ENCODE results near the gene OR5V1.
"Not testable (repeated sequence)": the region's sequence is repeated elsewhere in the genome, so short reads cannot be mapped to it uniquely, and the experiment has no call there.

OR5V1 gene

DNA sequence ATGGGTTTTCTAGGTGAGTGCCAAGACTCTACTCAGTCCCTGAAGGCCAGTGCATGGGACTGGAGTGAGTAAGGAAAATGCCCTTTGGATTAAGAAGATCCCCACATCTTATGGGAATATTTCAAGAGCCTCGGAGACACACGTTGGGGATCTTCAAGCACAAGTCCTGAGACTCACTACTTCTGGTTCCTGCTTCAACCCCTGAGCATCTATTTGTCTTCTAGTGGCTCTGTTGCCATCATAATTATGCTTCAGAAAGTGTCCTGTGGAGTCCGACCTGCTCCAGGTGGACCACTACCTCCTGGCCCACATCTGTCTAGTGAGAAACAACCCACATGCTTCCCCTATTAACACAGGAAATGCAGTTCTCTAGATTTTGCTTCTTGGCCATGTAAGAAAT lies at the start of gene OR5V1:
Gene OR5V1, minus strand, starts transcription at position 101 of the 400 bp plus-strand sequence. CDS start 12,670 bp downstream, outside the sequence.
- no peak for DNase-seq (ENCODE audit: low read depth in 1 of 2, low spot score in 1 of 2)

DNA sequence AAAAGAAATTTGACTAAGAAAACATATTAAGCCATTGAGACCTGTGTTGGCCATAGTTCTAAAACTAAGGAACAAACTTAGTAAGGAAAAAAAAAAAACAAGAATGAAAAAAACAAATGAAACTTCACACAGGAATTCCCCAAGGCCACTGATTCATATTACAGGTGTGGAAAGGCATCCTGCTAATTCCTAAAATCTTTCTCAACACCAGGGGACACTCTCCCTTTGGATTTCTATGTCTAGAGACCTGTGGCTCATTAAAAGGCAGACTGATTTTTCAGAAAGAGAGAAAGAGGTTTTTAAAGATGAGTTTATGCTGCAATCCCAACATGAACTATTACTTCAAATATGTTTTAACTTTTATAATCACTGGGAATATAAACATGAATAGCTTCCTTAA lies 45.9 kb upstream of the OR5V1 start, which contains the start of gene OR12D1:
Gene OR12D1, plus strand, starts transcription at position 341 of the 400 bp plus-strand sequence.
- DNase-seq (ENCODE audit: low read depth in 1 of 2, low spot score in 1 of 2) = no peak

DNA sequence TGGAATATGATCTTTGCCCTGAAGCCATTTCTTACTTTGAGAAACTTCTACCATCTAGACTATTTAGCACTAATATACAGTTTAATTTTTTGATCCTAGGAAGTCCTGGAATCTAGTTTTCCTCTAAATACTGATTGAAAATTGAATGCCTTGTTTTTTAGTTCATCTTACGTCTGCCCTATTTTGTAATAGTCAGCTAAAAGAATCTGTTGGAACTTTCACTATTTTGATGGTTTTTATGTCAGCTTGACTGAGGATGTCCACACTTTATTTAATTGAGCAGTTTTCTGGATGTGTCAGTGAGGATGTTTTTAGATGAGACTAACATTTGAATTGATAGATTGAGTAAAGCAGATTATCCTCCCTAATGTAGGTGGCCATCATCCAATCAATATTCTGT lies 35.1 kb upstream of the OR5V1 start:
- no peak for DNase-seq (ENCODE audit: low read depth in 1 of 2, low spot score in 1 of 2)

DNA sequence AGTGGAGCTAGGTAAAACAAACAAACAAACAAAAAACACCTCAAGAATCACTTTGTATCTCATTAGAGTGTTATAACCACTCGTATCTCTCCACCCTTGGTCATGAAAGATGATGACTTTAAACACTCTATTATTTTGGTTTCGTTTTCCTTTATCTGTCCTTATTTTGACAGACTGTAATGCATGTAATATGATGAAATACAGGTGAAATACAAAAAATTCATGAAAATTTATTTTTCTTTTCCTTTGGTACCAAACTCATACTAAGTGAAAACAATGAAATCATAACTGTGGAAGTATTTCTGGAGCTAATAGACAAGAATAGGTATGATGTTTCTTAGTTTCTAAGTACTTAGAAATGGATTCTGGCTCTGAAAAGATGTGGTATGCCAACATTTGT lies 30.9 kb upstream of the OR5V1 start:
- no peak for DNase-seq (ENCODE audit: low read depth in 1 of 2, low spot score in 1 of 2)

DNA sequence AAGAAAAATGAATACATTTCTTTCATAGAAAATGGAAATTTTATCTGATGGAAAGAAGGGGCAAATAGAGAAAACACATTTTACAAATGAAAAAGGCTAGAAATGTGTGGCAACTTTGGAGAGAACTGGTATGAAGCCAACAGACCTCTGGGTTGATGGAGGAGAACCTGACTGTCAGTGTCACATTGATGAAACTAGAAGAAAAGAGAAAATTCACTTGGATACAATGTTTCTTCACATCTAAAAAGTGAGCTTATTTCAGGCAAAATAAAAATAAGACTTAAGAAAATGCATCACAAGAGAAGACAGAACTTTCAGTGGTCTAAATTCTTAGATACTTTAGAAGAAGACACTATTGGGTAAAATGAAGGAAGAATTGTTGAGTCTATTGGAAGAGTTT lies 26.7 kb upstream of the OR5V1 start, which contains the start of gene OR12D2:
Gene OR12D2, plus strand, starts transcription at position 301 of the 400 bp plus-strand sequence. CDS start 1,069 bp downstream, outside the sequence.
- DNase-seq (ENCODE audit: low read depth in 1 of 2, low spot score in 1 of 2) = no peak

DNA sequence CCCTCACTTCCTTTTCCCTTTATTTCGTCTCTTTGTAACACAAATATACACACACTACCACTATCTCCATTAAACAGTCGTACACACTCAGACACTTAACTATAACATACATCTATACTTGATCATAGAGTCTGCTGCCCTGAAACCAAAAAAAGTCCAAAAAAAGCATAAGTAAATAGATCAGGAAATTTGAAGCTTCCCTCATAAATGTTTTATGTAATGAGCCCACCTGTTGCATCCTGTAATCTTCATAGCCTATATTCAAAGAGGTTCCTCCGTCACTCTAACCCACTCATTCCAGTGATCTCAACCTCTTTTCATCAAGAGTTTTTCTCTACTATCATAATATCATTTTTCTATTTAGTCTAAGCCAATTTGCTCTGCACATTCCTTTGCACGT lies 19.9 kb upstream of the OR5V1 start:
- no peak for DNase-seq (ENCODE audit: low read depth in 1 of 2, low spot score in 1 of 2)

DNA sequence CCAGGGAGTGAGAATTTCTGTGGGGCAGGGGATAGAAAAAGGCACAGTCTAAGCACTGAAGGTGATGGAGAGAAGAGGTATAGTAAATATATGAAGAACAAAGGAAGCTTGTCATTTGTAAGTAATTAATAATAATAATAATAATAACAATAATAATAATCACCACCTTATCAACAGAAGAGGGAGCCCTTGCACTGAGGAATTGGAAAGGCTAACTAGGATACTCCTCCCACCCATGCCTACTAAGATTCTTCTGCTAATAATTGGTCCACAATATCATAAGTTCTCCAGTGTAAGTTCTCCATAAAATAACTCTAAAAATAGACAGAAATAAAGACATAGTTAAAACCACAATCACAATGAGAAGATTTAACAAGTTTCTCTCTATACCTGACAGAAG lies 7.3 kb upstream of the OR5V1 start:
- DNase-seq (ENCODE audit: low read depth in 1 of 2, low spot score in 1 of 2) = no peak

DNA sequence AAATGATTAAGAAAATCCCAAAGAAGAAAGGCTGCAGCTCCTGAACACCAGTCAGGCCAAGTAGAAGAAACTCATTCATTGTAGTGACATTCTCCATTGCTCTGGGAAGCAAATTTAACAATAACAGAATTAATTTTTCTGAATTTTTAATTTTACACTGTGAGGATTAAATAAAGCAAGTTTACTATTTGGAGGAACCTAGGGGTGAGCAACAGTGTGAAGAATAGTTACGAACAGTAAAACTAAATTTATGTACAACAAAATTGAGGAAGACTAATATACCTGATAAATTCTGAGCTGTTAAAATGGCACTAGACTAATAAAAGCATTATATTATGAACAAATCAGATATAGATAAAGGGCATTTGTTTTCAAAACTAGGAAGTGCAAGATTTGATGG lies 6.5 kb upstream of the OR5V1 start, which contains the start of gene OR12D3:
Gene OR12D3, minus strand, starts transcription at position 101 of the 400 bp plus-strand sequence. Its CDS starts 4 bp downstream, at position 97.
- DNase-seq (ENCODE audit: low read depth in 1 of 2, low spot score in 1 of 2) = no peak

DNA sequence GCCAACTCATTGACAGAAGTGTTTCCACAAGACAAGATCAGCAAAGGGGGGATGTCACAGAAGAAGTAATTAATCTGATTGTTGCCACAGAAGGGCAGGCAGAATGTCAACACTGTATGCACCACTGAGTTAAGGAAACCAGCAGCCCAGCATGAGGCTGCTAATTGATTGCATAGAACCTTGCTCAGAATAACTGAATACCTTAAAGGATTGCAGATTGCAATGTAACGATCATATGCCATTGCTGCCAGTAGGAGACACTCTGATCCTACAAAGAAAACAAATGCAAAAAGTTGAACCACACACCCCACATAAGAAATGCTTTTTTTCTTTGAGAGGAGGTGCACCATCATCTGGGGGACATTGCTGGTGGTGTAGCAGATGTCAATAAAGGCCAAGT lies 13.1 kb downstream of the OR5V1 start:
- DNase-seq (ENCODE audit: low read depth in 1 of 2, low spot score in 1 of 2) = no peak

DNA sequence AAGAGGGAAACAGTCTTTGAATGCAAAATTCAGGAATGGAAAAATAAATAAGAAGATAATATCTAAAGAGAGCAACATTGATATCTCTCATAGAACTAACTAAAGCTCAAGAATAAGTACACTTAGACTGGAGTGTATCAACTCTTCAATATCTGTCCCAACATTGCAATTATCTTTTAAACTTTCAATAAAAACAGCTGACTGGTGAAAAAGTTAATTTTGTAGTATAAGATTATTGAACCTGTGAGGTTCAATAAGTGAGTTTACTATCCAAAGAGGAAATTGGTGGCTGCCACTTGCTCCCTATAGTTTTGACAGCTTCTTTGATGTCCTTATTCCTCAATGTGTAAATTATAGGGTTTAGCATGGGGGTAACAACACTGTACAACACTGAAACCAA lies 13.7 kb downstream of the OR5V1 start:
- no peak for DNase-seq (ENCODE audit: low read depth in 1 of 2, low spot score in 1 of 2)

GRCh38 chr6:29349348-29349747 lies 19.3 kb downstream of the OR5V1 start:
- not testable (repeated sequence) for DNase-seq (ENCODE audit: low read depth in 1 of 2, low spot score in 1 of 2)

GRCh38 chr6:29345380-29345779 lies 23.3 kb downstream of the OR5V1 start:
- no peak for DNase-seq (ENCODE audit: low read depth in 1 of 2, low spot score in 1 of 2)

GRCh38 chr6:29336269-29336668 lies 32.4 kb downstream of the OR5V1 start:
- DNase-seq (ENCODE audit: low read depth in 1 of 2, low spot score in 1 of 2) = no peak

- no peak for DNase-seq (ENCODE audit: low read depth in 1 of 2, low spot score in 1 of 2)
These were observed 36.0 kb downstream of the OR5V1 start for GRCh38 chr6:29332676-29333075.

DNA sequence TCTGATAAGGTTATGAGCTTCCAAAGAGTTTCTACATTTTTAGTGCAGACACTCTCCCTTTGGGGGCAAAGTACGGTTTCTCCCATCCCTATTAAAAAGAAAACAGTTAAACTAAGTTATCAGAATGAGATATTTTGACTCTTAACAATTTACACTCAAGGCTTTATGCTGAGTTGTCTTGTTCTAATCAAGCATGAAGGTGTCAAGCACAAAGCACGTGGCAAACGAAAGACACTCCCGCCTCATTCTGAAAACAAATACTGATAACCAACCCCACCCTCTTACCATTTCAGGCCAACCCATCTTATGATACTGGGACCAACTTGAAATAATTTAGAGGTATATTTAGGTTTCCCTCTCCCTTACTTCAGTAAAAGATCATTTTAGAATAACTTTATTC lies 42.9 kb downstream of the OR5V1 start:
- DNase-seq (ENCODE audit: low read depth in 1 of 2, low spot score in 1 of 2) = no peak

DNA sequence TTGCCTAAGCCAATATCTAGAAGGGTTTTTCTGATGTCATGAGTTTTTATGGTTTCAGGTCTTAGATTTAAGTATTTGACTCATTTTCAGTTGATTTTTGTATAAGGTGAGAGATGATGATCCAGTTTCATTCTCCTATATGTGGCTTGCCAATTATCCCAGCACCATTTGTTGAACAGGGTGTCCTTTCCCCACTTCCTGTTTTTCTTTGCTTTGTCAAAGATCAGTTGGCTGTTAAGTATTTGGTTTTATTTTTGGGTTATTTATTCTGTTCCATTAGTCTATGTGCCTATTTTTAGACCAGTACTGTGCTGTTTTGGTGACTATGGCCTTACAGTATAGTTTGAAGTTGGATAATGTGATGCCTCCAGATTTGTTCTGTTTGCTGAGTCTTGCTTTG lies 45.3 kb downstream of the OR5V1 start:
- DNase-seq (ENCODE audit: low read depth in 1 of 2, low spot score in 1 of 2) = not testable (repeated sequence)

- no peak for DNase-seq (ENCODE audit: low read depth in 1 of 2, low spot score in 1 of 2)
These were observed 48.7 kb downstream of the OR5V1 start for GRCh38 chr6:29319931-29320330.

Measured in activated CD4-positive, alpha-beta T cell treated with anti-CD3 and anti-CD28 coated beads, Interleukin-2, amount 50 U/mL, for 24 hours (primary cell).